Measurements from ENCODE around the gene VIT.

GRCh38 chr2:36731941-36732672 lies 35.6 kb downstream of the VIT start:
- TF ChIP-seq CTCF (IDR thresholded peaks at IDR 0.05; ENCODE audit: insufficient read depth, low read depth, low read length) (no peak), EZH2 (IDR thresholded peaks at IDR 0.05; ENCODE audit: insufficient read depth, low read length) (no peak)

Measured in astrocyte (in vitro differentiated cells and primary cell).